ENCODE data around the gene TSHZ2. TPM values are rescaled to one million over a fixed set of nuclear protein-coding genes. Genes with fewer than 3 reads are reported as not detected.
"Not testable (repeated sequence)": the region's sequence is repeated elsewhere in the genome, so short reads cannot be mapped to it uniquely, and the experiment has no call there.

The TSHZ2 gene
- total RNA-seq, 6 experiments from 2014 or later = not detected

GRCh38 chr20:53427951-53428350 is 455.8 kb downstream of the TSHZ2 start:
- H3K27ac Mint-ChIP-seq = no peak overlapping the region
- no peaks in the 10 kb centered on the region for H3K9me3 Mint-ChIP-seq
- no peaks in the 10 kb centered on the region for H3K36me3 Mint-ChIP-seq (ENCODE audit: low read depth)
- no peaks in the 10 kb centered on the region for H3K4me1 Mint-ChIP-seq (ENCODE audit: low read depth)
- no peak for DNase-seq
- no peak overlapping the region for H3K4me3 Mint-ChIP-seq
- TF ChIP-seq CTCF (IDR thresholded peaks at IDR 0.05) = no peak
- no peaks in the 10 kb centered on the region; the same call in 1 of the 2 replicates for H3K27me3 Mint-ChIP-seq (ENCODE audit: insufficient read depth)

GRCh38 chr20:53428588-53428987 is 456.4 kb downstream of the TSHZ2 start:
- Mint-ChIP-seq H3K4me3 (no peak overlapping the region), H3K4me1 (ENCODE audit: low read depth) (no peaks in the 10 kb centered on the region), H3K36me3 (ENCODE audit: low read depth) (no peaks in the 10 kb centered on the region), H3K9me3 (no peaks in the 10 kb centered on the region), H3K27me3 (ENCODE audit: insufficient read depth) (no peaks in the 10 kb centered on the region; the same call in 1 of the 2 replicates), H3K27ac (no peak overlapping the region)
- DNase-seq = no peak
- TF ChIP-seq CTCF (IDR thresholded peaks at IDR 0.05) = no peak

- Mint-ChIP-seq H3K27ac (no peak overlapping the region), H3K9me3 (no peaks in the 10 kb centered on the region), H3K4me3 (no peak overlapping the region), H3K4me1 (ENCODE audit: low read depth) (no peaks in the 10 kb centered on the region), H3K27me3 (ENCODE audit: insufficient read depth) (no peaks in the 10 kb centered on the region), H3K36me3 (ENCODE audit: low read depth) (no peaks in the 10 kb centered on the region)
- no peak for TF ChIP-seq CTCF (IDR thresholded peaks at IDR 0.05)
- no peak for DNase-seq
Measured at GRCh38 chr20:53428996-53429395, 456.8 kb downstream of the TSHZ2 start.

- no peak for TF ChIP-seq CTCF (IDR thresholded peaks at IDR 0.05)
- H3K4me3 Mint-ChIP-seq = no peak overlapping the region
- no peak for DNase-seq
- no peaks in the 10 kb centered on the region for H3K36me3 Mint-ChIP-seq (ENCODE audit: low read depth)
- no peak overlapping the region for H3K27ac Mint-ChIP-seq
- no peaks in the 10 kb centered on the region; the same call in 1 of the 2 replicates for H3K27me3 Mint-ChIP-seq (ENCODE audit: insufficient read depth)
- H3K9me3 Mint-ChIP-seq = no peaks in the 10 kb centered on the region
- H3K4me1 Mint-ChIP-seq (ENCODE audit: low read depth) = no peaks in the 10 kb centered on the region
Measured at GRCh38 chr20:53434662-53435061, 462.5 kb downstream of the TSHZ2 start.

GRCh38 chr20:53436927-53437326 is 464.8 kb downstream of the TSHZ2 start:
- not testable (repeated sequence) for H3K4me3 Mint-ChIP-seq; H3K27ac Mint-ChIP-seq; H3K27me3 Mint-ChIP-seq (ENCODE audit: insufficient read depth); H3K36me3 Mint-ChIP-seq (ENCODE audit: low read depth); DNase-seq; H3K4me1 Mint-ChIP-seq (ENCODE audit: low read depth); H3K9me3 Mint-ChIP-seq

GRCh38 chr20:53438368-53438767 is 466.2 kb downstream of the TSHZ2 start:
- no peaks in the 10 kb centered on the region for H3K4me1 Mint-ChIP-seq (ENCODE audit: low read depth)
- peaks cover under 1% of the 10 kb centered on the region for H3K27me3 Mint-ChIP-seq (ENCODE audit: insufficient read depth)
- no peak overlapping the region for H3K4me3 Mint-ChIP-seq
- H3K27ac Mint-ChIP-seq = no peak overlapping the region
- no peaks in the 10 kb centered on the region for H3K36me3 Mint-ChIP-seq (ENCODE audit: low read depth)
- no peak for DNase-seq
- TF ChIP-seq CTCF (IDR thresholded peaks at IDR 0.05) = no peak
- H3K9me3 Mint-ChIP-seq = no peaks in the 10 kb centered on the region
